ENCODE results near the gene CACNA1S. TPM values are rescaled to one million over a fixed set of nuclear protein-coding genes. Genes with fewer than 3 reads are reported as not detected.

The CACNA1S gene
- total RNA-seq, 1 donor from 2014 or later, result 43.3 TPM

DNA sequence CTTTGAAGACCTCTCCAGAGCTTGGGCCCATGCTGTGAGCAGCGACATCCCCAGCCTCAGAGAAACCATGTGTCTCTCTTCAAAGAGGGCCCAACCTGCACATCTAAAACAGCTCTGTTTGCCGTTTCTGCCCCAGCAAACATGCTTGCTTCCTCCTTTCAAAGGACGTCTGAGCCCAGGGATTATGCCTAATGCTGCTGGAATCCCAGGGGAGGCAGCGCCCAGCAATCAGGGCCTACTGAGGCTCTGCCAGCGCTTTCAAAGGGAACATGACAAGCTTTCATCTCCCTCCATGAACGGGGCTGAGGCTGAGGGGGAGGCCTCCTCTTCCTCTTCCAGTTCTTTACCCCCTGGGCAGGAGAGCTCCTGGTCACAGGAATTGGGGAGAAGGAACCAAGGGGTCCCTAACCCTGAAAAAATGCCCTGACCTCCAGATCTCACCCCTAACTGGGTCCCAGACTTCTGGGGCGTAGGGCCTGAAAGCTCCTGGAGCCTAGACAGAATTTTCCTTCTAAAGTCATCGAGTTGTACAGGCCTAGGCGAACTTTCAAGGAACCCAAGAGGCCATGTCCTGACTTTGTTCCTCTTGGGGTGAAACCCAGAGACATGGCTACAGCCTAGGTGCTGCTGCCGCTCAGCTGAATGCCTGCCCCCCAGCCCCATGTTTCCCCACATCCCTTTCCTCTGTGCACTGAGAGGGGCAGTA lies 28.2 kb upstream of the CACNA1S start:
- no peaks in the 10 kb centered on the region for H3K9me3 ChIP-seq (ENCODE audit: control insufficient read depth in 3 of 3, low read length in 3 of 3)
- peaks cover 22 to 40% (median 27%) of the 10 kb centered on the region in 3 donors for H3K4me1 ChIP-seq (ENCODE audit: control insufficient read depth in 3 of 3, insufficient read depth in 3 of 3, low read length in 3 of 3)
- no peak overlapping the region for H3K27ac ChIP-seq (ENCODE audit: low read depth, low read length)
- no peaks in the 10 kb centered on the region for H3K27me3 ChIP-seq (ENCODE audit: control insufficient read depth in 3 of 3, insufficient read depth in 3 of 3, low read length in 3 of 3)
- peaks cover 71% of the 10 kb centered on the region in 3 donors for H3K36me3 ChIP-seq (ENCODE audit: control insufficient read depth in 3 of 3, insufficient read depth in 3 of 3, low read length in 3 of 3)
- no peak overlapping the region for H3K9ac ChIP-seq (ENCODE audit: low read depth in 1 of 3, low read length in 3 of 3)
- no peak overlapping the region for H3K4me3 ChIP-seq (ENCODE audit: low read length in 3 of 3)

DNA sequence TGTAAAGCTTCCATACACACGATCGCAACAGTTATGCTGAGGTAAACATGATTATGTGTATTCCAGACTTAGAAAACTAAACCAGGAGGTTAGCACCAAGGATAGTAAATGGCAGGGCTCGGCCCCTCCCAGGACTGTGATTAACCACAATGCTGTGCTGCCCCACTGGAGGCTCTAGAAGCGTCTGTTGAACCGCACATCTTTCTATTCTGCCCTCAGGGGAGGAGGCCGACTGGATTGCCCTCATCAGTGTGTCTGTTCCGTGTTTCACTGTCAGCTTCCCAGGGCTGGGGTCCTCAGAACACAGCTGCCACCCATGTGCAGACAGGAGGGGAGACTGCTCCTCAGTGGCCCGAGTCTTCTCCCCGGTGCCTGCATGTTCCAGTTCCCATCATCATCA lies 27.5 kb upstream of the CACNA1S start:
- Histone ChIP-seq H3K27ac (ENCODE audit: low read depth, low read length) (no peak overlapping the region), H3K4me1 (ENCODE audit: control insufficient read depth in 3 of 3, insufficient read depth in 3 of 3, low read length in 3 of 3) (peaks cover 22 to 40% (median 27%) of the 10 kb centered on the region in 3 donors), H3K36me3 (ENCODE audit: control insufficient read depth in 3 of 3, insufficient read depth in 3 of 3, low read length in 3 of 3) (peaks cover 70 to 71% (median 71%) of the 10 kb centered on the region in 3 donors), H3K4me3 (ENCODE audit: low read length in 3 of 3) (no peak overlapping the region), H3K9ac (ENCODE audit: low read depth in 1 of 3, low read length in 3 of 3) (no peak overlapping the region), H3K9me3 (ENCODE audit: control insufficient read depth in 3 of 3, low read length in 3 of 3) (no peaks in the 10 kb centered on the region), H3K27me3 (ENCODE audit: control insufficient read depth in 3 of 3, insufficient read depth in 3 of 3, low read length in 3 of 3) (no peaks in the 10 kb centered on the region)

GRCh38 chr1:201139306-201139705 lies 27.1 kb upstream of the CACNA1S start:
- Histone ChIP-seq H3K4me3 (ENCODE audit: low read length in 3 of 3) (no peak overlapping the region), H3K27me3 (ENCODE audit: control insufficient read depth in 3 of 3, insufficient read depth in 3 of 3, low read length in 3 of 3) (no peaks in the 10 kb centered on the region), H3K27ac (ENCODE audit: low read depth, low read length) (no peak overlapping the region), H3K9me3 (ENCODE audit: control insufficient read depth in 3 of 3, low read length in 3 of 3) (no peaks in the 10 kb centered on the region), H3K36me3 (ENCODE audit: control insufficient read depth in 3 of 3, insufficient read depth in 3 of 3, low read length in 3 of 3) (peaks cover 69 to 72% (median 69%) of the 10 kb centered on the region in 3 donors), H3K9ac (ENCODE audit: low read depth in 1 of 3, low read length in 3 of 3) (peak overlapping the region in 1 of 3 donors; percentile 16), H3K4me1 (ENCODE audit: control insufficient read depth in 3 of 3, insufficient read depth in 3 of 3, low read length in 3 of 3) (peaks cover 22 to 40% (median 27%) of the 10 kb centered on the region in 3 donors)

DNA sequence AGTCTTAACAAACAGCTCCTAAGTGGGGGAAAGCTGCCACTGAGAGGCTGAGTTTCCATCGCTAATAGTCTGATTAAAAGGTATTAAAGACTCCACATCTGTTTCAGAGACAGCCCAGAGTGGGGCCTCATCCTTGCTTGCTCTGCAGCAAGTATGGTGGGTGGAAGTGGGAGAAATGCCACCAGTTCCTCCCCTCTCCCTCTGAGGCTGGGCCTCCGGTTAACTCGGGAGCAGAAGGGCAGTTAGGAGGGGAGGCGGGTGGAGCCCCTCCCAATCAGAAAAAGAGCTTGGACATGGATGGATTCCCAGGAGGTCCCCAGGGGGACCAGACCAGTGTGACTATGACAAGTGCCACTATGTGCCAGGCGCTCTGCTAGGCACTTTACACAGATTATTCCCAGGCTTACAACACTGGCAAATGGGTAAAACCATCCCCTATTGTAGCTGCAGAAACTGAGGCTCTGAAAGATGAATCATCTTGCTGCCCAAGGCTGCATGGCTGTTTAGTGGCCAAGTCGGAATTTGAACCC lies 26.1 kb upstream of the CACNA1S start:
- no peak overlapping the region for H3K9ac ChIP-seq (ENCODE audit: low read depth in 1 of 3, low read length in 3 of 3)
- H3K27me3 ChIP-seq (ENCODE audit: control insufficient read depth in 3 of 3, insufficient read depth in 3 of 3, low read length in 3 of 3), result no peaks in the 10 kb centered on the region
- H3K4me3 ChIP-seq (ENCODE audit: low read length in 3 of 3), result no peak overlapping the region
- peaks cover 22 to 38% (median 27%) of the 10 kb centered on the region in 3 donors for H3K4me1 ChIP-seq (ENCODE audit: control insufficient read depth in 3 of 3, insufficient read depth in 3 of 3, low read length in 3 of 3)
- peaks cover 61 to 65% (median 63%) of the 10 kb centered on the region in 3 donors for H3K36me3 ChIP-seq (ENCODE audit: control insufficient read depth in 3 of 3, insufficient read depth in 3 of 3, low read length in 3 of 3)
- H3K9me3 ChIP-seq (ENCODE audit: control insufficient read depth in 3 of 3, low read length in 3 of 3), result no peaks in the 10 kb centered on the region
- peak overlapping the region; percentile 47 for H3K27ac ChIP-seq (ENCODE audit: low read depth, low read length)

DNA sequence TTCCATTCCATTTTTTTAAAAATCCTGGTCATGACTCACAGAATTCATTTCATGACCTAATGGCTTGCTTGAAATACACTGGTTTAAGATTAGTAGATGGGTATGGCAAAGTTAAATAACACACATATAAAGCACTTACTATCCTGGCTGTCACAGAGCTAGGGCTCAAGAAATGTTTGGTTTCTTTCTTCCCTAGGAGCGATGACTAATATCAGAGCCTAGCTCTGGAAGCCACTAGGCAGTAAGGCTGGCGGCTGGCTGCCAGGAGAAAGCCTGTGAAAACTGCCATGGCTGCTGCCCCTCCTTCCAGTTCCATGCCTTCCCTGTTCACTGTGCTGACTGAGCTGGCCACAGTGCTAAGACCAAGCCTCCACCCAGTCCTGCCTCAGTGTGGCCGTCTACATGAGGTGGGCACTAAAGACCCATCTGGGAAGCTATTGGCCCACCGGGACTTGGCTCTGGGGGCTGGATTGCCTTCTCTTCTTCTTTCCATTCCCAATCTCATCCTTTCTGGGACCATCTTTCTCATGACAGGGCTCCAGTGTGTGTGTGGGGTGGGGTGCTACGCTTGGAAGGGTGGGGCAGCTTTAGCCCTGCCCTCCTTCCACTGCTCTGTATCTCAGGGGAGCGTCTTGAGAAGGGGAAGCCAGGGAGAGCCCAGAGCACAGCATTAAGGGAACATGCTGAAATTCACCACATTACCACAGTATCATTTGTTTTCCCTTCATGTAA lies 25.5 kb upstream of the CACNA1S start:
- H3K27me3 ChIP-seq (ENCODE audit: control insufficient read depth in 3 of 3, insufficient read depth in 3 of 3, low read length in 3 of 3), result no peaks in the 10 kb centered on the region
- no peaks in the 10 kb centered on the region for H3K9me3 ChIP-seq (ENCODE audit: control insufficient read depth in 3 of 3, low read length in 3 of 3)
- peaks cover 54 to 59% (median 57%) of the 10 kb centered on the region in 3 donors for H3K36me3 ChIP-seq (ENCODE audit: control insufficient read depth in 3 of 3, insufficient read depth in 3 of 3, low read length in 3 of 3)
- peaks cover 21 to 38% (median 27%) of the 10 kb centered on the region in 3 donors for H3K4me1 ChIP-seq (ENCODE audit: control insufficient read depth in 3 of 3, insufficient read depth in 3 of 3, low read length in 3 of 3)
- peak overlapping the region; percentile 47 for H3K27ac ChIP-seq (ENCODE audit: low read depth, low read length)
- no peak overlapping the region for H3K4me3 ChIP-seq (ENCODE audit: low read length in 3 of 3)
- peak overlapping the region in 2 of 3 donors; percentile 26 to 33 for H3K9ac ChIP-seq (ENCODE audit: low read depth in 1 of 3, low read length in 3 of 3)

- peaks cover 48 to 52% (median 51%) of the 10 kb centered on the region in 3 donors for H3K36me3 ChIP-seq (ENCODE audit: control insufficient read depth in 3 of 3, insufficient read depth in 3 of 3, low read length in 3 of 3)
- H3K9me3 ChIP-seq (ENCODE audit: control insufficient read depth in 3 of 3, low read length in 3 of 3), result no peaks in the 10 kb centered on the region
- H3K27me3 ChIP-seq (ENCODE audit: control insufficient read depth in 3 of 3, insufficient read depth in 3 of 3, low read length in 3 of 3), result no peaks in the 10 kb centered on the region
- peak overlapping the region in 1 of 3 donors; percentile 40 for H3K9ac ChIP-seq (ENCODE audit: low read depth in 1 of 3, low read length in 3 of 3)
- peaks cover 19 to 35% (median 27%) of the 10 kb centered on the region in 3 donors for H3K4me1 ChIP-seq (ENCODE audit: control insufficient read depth in 3 of 3, insufficient read depth in 3 of 3, low read length in 3 of 3)
- H3K27ac ChIP-seq (ENCODE audit: low read depth, low read length), result no peak overlapping the region
- H3K4me3 ChIP-seq (ENCODE audit: low read length in 3 of 3), result no peak overlapping the region
Measured at GRCh38 chr1:201137024-201137392, 24.8 kb upstream of the CACNA1S start.

DNA sequence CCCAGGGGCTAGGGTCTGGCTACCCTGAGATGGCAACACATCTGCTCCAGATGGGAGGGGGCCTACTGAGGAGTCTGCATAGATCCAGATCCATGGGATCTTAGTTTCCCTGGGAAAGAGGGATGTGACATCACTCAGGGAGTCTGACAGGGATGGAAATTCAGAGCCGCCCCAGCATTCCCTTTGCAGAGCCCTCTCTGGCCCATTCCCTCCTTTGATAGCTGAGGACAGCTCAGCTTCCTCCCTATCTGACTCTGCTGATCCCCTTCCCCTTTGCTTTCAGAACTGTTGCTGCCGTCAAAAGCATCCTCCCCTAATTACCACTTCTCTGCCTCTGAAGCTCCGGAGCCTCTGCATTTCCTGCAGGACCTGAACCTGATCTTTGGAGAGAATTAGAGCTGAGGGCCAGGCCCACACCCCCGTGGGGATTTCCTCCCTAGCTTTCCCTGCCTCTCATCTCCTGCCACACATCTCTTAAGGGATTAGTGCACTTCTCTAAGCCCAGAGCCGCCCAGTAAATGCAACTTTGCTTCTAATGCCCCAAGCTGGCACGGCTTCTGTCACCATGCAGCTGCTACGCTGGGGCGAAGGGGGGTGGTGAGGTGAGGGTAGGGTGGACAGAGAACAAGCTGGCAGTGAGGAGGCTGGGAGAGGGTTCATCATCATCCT lies 24.3 kb upstream of the CACNA1S start:
- Histone ChIP-seq H3K36me3 (ENCODE audit: control insufficient read depth in 3 of 3, insufficient read depth in 3 of 3, low read length in 3 of 3) (peaks cover 46 to 47% (median 47%) of the 10 kb centered on the region in 3 donors), H3K27ac (ENCODE audit: low read depth, low read length) (no peak overlapping the region), H3K9ac (ENCODE audit: low read depth in 1 of 3, low read length in 3 of 3) (peak overlapping the region in 1 of 3 donors; percentile 40), H3K9me3 (ENCODE audit: control insufficient read depth in 3 of 3, low read length in 3 of 3) (no peaks in the 10 kb centered on the region), H3K4me1 (ENCODE audit: control insufficient read depth in 3 of 3, insufficient read depth in 3 of 3, low read length in 3 of 3) (peaks cover 19 to 36% (median 29%) of the 10 kb centered on the region in 3 donors), H3K4me3 (ENCODE audit: low read length in 3 of 3) (no peak overlapping the region), H3K27me3 (ENCODE audit: control insufficient read depth in 3 of 3, insufficient read depth in 3 of 3, low read length in 3 of 3) (no peaks in the 10 kb centered on the region)

- Histone ChIP-seq H3K27ac (ENCODE audit: low read depth, low read length) (no peak overlapping the region), H3K4me3 (ENCODE audit: low read length in 3 of 3) (no peak overlapping the region), H3K9me3 (ENCODE audit: control insufficient read depth in 3 of 3, low read length in 3 of 3) (no peaks in the 10 kb centered on the region), H3K36me3 (ENCODE audit: control insufficient read depth in 3 of 3, insufficient read depth in 3 of 3, low read length in 3 of 3) (peaks cover 27 to 33% (median 30%) of the 10 kb centered on the region in 3 donors), H3K9ac (ENCODE audit: low read depth in 1 of 3, low read length in 3 of 3) (no peak overlapping the region), H3K4me1 (ENCODE audit: control insufficient read depth in 3 of 3, insufficient read depth in 3 of 3, low read length in 3 of 3) (peaks cover 19 to 40% (median 33%) of the 10 kb centered on the region in 3 donors), H3K27me3 (ENCODE audit: control insufficient read depth in 3 of 3, insufficient read depth in 3 of 3, low read length in 3 of 3) (no peaks in the 10 kb centered on the region)
Measured at GRCh38 chr1:201134405-201134804, 22.2 kb upstream of the CACNA1S start.

DNA sequence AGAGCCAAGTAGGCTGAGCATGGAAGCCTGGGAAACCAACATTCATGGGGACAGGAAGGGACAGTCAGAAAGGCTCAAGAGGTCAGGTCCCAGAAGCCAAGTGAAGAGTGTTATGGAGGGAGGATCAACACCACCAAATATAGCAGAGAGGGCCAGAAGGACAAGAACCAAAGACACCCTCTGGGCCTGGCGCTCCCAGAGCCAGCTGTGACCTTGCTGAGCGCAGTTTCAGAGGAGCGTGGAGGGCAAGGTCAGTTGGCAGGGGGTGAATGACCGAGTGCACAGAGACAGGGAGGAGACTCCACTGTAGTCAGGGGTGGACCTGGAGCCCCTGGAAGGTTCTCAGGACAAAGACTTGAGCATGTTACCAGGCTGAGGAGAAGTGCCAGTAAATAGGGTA lies 19.2 kb upstream of the CACNA1S start:
- H3K27ac ChIP-seq (ENCODE audit: low read depth, low read length), result no peak overlapping the region
- H3K27me3 ChIP-seq (ENCODE audit: control insufficient read depth in 3 of 3, insufficient read depth in 3 of 3, low read length in 3 of 3), result peaks cover 0 to 3% (median 0%) of the 10 kb centered on the region in 3 donors
- peaks cover 0 to 27% (median 20%) of the 10 kb centered on the region in 3 donors for H3K4me1 ChIP-seq (ENCODE audit: control insufficient read depth in 3 of 3, insufficient read depth in 3 of 3, low read length in 3 of 3)
- no peaks in the 10 kb centered on the region for H3K9me3 ChIP-seq (ENCODE audit: control insufficient read depth in 3 of 3, low read length in 3 of 3)
- H3K9ac ChIP-seq (ENCODE audit: low read depth in 1 of 3, low read length in 3 of 3), result no peak overlapping the region
- H3K4me3 ChIP-seq (ENCODE audit: low read length in 3 of 3), result no peak overlapping the region
- H3K36me3 ChIP-seq (ENCODE audit: control insufficient read depth in 3 of 3, insufficient read depth in 3 of 3, low read length in 3 of 3), result peaks cover 18 to 23% (median 20%) of the 10 kb centered on the region in 3 donors

All from skeletal muscle tissue (tissue), 4 donors.